Measurements from ENCODE around the gene GHRL.

The GHRL gene

GRCh38 chr3:10334042-10334441 lies 41.3 kb upstream of the GHRL start:
- FAIRE-seq (no peak), DNase-seq (ENCODE audit: insufficient read length, low spot score) (no peak)
- no peak for TF ChIP-seq POLR2A (IDR thresholded peaks at IDR 0.05; ENCODE audit: low read depth, low read length)

GRCh38 chr3:10333349-10333650 lies 40.6 kb upstream of the GHRL start:
- no peak for DNase-seq (ENCODE audit: insufficient read length, low spot score)
- TF ChIP-seq POLR2A (IDR thresholded peaks at IDR 0.05; ENCODE audit: low read depth, low read length) = no peak
- no peak for FAIRE-seq

- TF ChIP-seq POLR2A (IDR thresholded peaks at IDR 0.05; ENCODE audit: low read depth, low read length) = no peak
- no peak for FAIRE-seq
- no peak for DNase-seq (ENCODE audit: insufficient read length, low spot score)
These were observed 40.0 kb upstream of the GHRL start for GRCh38 chr3:10332481-10333348.

DNA sequence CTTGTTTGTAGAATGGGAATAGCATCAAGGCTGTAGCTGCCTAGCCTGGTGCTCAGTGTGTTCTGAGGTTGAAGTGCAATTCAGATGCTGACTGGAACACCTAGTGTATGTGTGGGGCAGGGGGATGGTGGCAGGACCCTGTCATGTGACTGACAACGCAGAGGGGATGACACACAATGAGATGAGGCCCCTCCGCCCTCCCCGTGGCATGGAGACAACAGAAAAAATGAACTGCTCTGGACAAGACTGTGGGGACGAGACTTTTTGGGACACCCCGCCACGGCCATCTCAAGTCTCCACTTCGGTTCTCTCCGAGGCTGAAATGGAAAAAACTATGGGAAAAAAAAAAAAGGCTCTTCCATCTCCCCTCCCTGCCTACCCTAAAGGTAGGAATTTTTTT lies 38.6 kb upstream of the GHRL start:
- DNase-seq (ENCODE audit: insufficient read length, low spot score) (no peak), FAIRE-seq (no peak)
- no peak for TF ChIP-seq POLR2A (IDR thresholded peaks at IDR 0.05; ENCODE audit: low read depth, low read length)

- no peak for TF ChIP-seq POLR2A (IDR thresholded peaks at IDR 0.05; ENCODE audit: low read depth, low read length)
- no peak for FAIRE-seq
These were observed 37.6 kb upstream of the GHRL start for GRCh38 chr3:10330319-10330718.

DNA sequence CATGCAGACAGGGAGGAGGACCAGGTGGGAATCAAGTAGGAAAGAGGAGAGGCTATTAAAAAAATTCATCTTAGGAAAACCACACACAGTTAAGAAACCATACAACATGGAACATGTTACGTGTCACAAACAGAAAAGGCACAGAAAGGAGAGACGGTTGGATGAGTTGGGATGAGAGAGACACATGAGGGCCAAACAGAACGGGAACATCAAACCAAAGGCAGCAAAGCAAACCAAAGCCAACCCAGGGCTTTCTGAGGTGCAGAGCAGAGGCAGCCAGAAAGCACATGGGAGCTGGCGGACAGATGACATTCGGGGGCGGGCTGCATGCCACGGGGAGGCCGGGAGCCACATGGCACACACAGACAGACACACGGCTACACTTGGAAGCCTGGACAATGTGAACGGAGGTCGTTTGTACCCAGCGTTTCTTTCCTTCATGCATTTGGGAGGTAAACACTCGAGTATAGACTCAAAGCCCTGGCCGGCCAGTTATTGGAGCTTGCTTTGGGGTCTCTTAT lies 36.8 kb upstream of the GHRL start:
- FAIRE-seq = no peak
- TF ChIP-seq POLR2A (IDR thresholded peaks at IDR 0.05; ENCODE audit: low read depth, low read length) = no peak
- DNase-seq (ENCODE audit: insufficient read length, low spot score) = no peak

More at GRCh38 chr3:10330319-10330718, 37.6 kb upstream of the GHRL start:
- DNase-seq (ENCODE audit: insufficient read length, low spot score) = no peak

DNA sequence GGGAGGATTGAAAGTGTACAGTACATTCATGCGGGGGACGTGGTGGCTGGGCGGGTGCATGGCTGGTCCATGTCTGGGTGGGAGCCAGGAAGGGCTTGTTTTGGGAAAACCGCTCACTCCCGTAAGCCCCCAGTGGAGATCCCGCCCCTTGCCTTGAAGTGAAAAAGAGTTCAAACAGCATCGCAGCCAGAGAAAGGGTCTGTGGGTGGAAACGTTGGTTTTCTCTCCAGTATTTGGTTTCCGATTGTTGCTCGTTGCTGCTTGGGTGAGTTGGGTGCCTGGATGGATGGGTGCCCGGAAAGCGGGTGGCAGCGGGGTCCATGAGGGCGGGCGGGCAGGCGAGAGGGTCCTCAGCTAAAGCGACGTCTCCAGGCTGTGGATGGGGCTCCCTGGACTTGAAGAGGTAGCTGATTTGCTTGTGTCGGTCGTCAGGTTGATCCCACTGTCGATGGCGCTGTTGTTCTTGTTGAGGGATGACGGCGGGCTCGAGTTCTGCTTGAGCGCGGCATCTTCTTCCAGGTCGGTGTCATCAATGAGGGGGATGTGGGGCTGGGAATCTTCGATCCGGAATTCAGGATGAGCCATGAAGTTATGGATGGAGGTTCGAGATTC lies 35.8 kb upstream of the GHRL start:
- FAIRE-seq = no peak
- no peak for TF ChIP-seq POLR2A (IDR thresholded peaks at IDR 0.05; ENCODE audit: low read depth, low read length)
- DNase-seq (ENCODE audit: insufficient read length, low spot score) = no peak

DNA sequence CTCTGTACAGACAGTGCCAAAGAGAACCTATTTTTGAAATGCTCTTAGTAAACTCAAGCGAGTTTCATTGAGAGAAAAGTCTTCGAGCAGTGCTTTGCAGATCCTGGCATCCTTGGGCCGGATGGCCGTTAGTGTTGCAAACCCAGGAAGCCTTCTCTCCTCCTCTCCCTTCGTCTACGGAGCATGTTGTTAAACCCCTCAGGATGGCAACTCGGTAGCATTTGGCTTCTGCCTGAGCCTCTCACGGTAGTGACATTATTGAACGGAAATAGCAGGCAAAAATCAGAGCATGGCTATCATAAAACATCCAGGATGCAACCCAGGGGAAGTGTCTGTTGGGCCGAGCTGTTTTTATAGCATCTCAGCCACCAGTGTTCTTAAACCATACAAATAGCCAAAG lies 34.8 kb upstream of the GHRL start:
- FAIRE-seq (no peak), DNase-seq (ENCODE audit: insufficient read length, low spot score) (no peak)
- TF ChIP-seq POLR2A (IDR thresholded peaks at IDR 0.05; ENCODE audit: low read depth, low read length) = no peak

DNA sequence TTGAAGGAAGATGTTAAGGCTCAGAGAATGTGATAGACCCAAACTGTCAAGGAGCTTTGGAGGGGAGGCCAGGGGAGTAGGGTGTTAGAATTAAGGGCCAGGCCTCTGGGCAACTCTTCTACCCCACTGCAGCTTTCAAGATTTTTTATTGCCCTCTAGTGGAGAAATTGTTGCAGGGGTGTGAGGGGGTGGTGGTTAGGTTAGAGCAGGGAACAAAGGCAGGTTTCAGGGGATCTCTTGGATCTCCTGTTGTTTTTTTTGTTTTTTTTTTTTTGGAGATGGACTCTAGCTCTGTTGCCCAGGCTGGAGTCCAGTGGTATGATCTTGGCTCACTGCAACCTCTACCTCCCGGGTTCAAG lies 29.6 kb upstream of the GHRL start:
- no peak for TF ChIP-seq POLR2A (IDR thresholded peaks at IDR 0.05; ENCODE audit: low read depth, low read length)
- DNase-seq (ENCODE audit: insufficient read length, low spot score) = peak; percentile 53
- no peak for FAIRE-seq

- FAIRE-seq = no peak
- DNase-seq (ENCODE audit: insufficient read length, low spot score) = no peak
- TF ChIP-seq POLR2A (IDR thresholded peaks at IDR 0.05; ENCODE audit: low read depth, low read length) = no peak
These were observed 29.0 kb upstream of the GHRL start for GRCh38 chr3:10321630-10322351.

DNA sequence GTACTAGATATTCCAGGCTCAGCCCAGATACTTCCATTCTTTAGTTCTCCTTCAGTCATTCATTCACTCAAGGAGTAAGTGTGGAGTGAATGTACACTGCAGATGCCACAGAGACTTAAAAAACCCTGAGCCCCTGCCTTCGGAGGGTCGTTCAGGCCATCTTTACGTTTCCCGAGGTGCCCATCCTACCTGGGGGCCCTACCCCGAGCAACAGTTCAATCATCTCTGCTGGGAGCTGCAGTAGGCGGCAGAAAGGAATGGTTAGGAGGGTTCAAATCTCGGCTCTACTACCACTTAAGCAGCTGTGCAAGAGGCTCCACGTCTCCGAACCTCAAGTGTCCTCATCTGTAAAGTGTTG lies 27.6 kb upstream of the GHRL start:
- TF ChIP-seq POLR2A (IDR thresholded peaks at IDR 0.05; ENCODE audit: low read depth, low read length) = no peak
- DNase-seq (ENCODE audit: insufficient read length, low spot score) = no peak
- no peak for FAIRE-seq

GRCh38 chr3:10319804-10320203 lies 27.1 kb upstream of the GHRL start:
- TF ChIP-seq POLR2A (IDR thresholded peaks at IDR 0.05; ENCODE audit: low read depth, low read length) = no peak
- DNase-seq (ENCODE audit: insufficient read length, low spot score) = no peak
- FAIRE-seq = no peak

DNA sequence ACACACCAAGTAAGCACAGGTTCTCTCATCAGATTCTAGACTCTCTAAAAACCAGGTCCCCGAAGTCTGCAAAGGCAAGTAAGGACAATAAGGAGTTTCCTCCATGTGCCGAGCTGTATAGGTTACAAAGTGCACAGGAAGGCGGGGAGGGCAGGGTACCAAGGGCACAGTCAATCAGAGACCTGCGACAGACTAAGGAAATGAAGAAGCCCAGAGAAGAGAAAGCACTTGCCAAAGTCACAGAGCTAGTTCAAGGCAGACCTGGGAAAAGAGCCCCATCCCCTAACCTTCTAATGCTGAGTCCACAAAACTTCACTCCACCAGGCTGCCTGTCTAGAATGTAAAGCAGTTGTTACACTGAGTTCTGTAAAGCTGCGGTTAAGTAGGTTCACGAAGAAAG lies 26.5 kb upstream of the GHRL start:
- FAIRE-seq (no peak), DNase-seq (ENCODE audit: insufficient read length, low spot score) (no peak)
- TF ChIP-seq POLR2A (IDR thresholded peaks at IDR 0.05; ENCODE audit: low read depth, low read length) = no peak

DNA sequence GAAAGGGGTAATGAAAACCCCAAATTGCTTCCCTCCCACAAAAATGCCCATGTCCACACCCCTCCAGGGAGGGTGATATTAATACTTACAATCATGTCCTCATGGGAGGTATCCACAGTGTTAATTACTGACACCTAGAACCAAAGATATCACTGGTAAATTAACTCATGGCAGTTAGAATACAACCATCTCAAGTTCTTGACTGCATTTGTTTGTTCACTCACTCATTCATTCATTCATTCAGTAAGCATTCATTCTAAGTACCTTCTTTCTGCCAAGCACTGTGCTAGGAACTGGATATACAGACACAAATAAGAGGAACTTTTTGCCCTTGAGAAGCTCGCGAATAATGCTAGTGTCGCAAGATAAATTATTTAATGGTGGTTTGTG lies 25.2 kb upstream of the GHRL start:
- TF ChIP-seq POLR2A (IDR thresholded peaks at IDR 0.05; ENCODE audit: low read depth, low read length) = no peak
- DNase-seq (ENCODE audit: insufficient read length, low spot score) (no peak), FAIRE-seq (no peak)
